A549 (cell line): ENCODE measurements around the gene PDCD4. TPM values are rescaled to one million over a fixed set of nuclear protein-coding genes. Genes with fewer than 3 reads are reported as not detected.

Experiments used
- ATAC-seq, 2 experiments: fragments of 200-7000 bp in 1 of 2; fragments of >200 bp in 1 of 2; cut with Nextera tagmentation in 1 of 2; cut with Tn5 transposase in 1 of 2; 3 replicates each; pipeline versions ENCODE4 v1.8.0 to v1.9.1; 2018 to 2020; ENCODE audit warnings: mild to moderate bottlenecking in 1 of 2, moderate library complexity in 1 of 2
- CTCF ChIA-PET: fragments of 300-600 bp; sonication (Branson Sonifier 250); formaldehyde crosslinking; extraction: SDS; loops from one replicate; lab custom pipeline; 2021; ENCODE audit warnings: antibody characterized with exemption, inconsistent platforms; lab: Yijun Ruan, JAX
- POLR2A ChIA-PET: fragments of 350-600 bp; formaldehyde crosslinking; extraction: SDS; loops from one replicate; lab custom pipeline; 2021; ENCODE audit warnings: antibody characterized with exemption, inconsistent platforms; lab: Yijun Ruan, JAX
- DNase-seq, 2 experiments: peaks; one replicate each; pipeline versions ENCODE4 v3.0.0 to v3.0.0-alpha.2; 2011 to 2016; ENCODE audit warnings: low read depth in 1 of 2, low spot score in 1 of 2
- FAIRE-seq: peaks from 2 replicates; lab custom pipeline; 2011; peaks lifted over from hg19 to GRCh38; lab: Jason Lieb, UNC
- H3K27ac ChIP-seq, 2 experiments: fragments of >200 bp; sonication (Bioruptor Twin); formaldehyde crosslinking; 3 replicates each; pipeline ENCODE4 v1.5.1; 2016 to 2017
- H3K4me1 ChIP-seq: fragments of >200 bp; sonication (Bioruptor Twin); formaldehyde crosslinking; 3 replicates; pipeline ENCODE4 v1.6.1; 2016
- H3K4me2 ChIP-seq: fragments of >200 bp; sonication (Bioruptor Twin); formaldehyde crosslinking; 3 replicates; pipeline ENCODE4 v1.6.1; 2016
- H3K4me3 ChIP-seq: fragments of >200 bp; sonication (Bioruptor Twin); formaldehyde crosslinking; 3 replicates; pipeline ENCODE4 v1.5.1; 2016
- H3K9me3 ChIP-seq: fragments of >200 bp; sonication (Bioruptor Twin); formaldehyde crosslinking; 3 replicates; pipeline ENCODE4 v1.6.1; 2016
- BHLHE40 ChIP-seq: IDR thresholded peaks from 2 replicates; pipeline ENCODE4 v1.6.1; 2012; ENCODE audit warnings: low read depth, low read length, inconsistent platforms
- CBX8 ChIP-seq: fragments of 200-600 bp; sonication (generic); IDR thresholded peaks from 2 replicates; pipeline ENCODE4 v1.6.1; 2016
- CHD2 ChIP-seq: fragments of 150-350 bp; IDR thresholded peaks from 2 replicates; pipeline ENCODE4 v1.6.1; 2014; ENCODE audit warnings: low read length; ENCODE audit not compliant: partially characterized antibody
- EHMT2 ChIP-seq: fragments of 200-600 bp; sonication (generic); IDR thresholded peaks from 2 replicates; pipeline ENCODE4 v1.6.1; 2016; ENCODE audit warnings: antibody characterized with exemption, low read depth, mild to moderate bottlenecking, moderate library complexity
- FOSB ChIP-seq: fragments of 250-450 bp; sonication (Bioruptor Pico); IDR thresholded peaks from 2 replicates; pipeline ENCODE4 v1.5.0; 2020; ENCODE audit warnings: mild to moderate bottlenecking, moderate library complexity
- FOSL2 ChIP-seq, 2 experiments: fragments of 450-650 bp in 1 of 2; fragments of >200 bp in 1 of 2; sonication (Bioruptor Twin) in 1 of 2; formaldehyde crosslinking; IDR thresholded peaks; 2 replicates each; pipeline versions ENCODE4 v1.5.0 to v1.6.1; 2016 to 2020; ENCODE audit warnings: mild to moderate bottlenecking in 1 of 2, moderate library complexity in 1 of 2
- FOXS1 ChIP-seq: fragments of 250-450 bp; sonication (Bioruptor Pico); IDR thresholded peaks from 2 replicates; pipeline ENCODE4 v1.5.0; 2020; ENCODE audit warnings: mild to moderate bottlenecking, moderate library complexity
- GATA3 ChIP-seq: IDR thresholded peaks from 2 replicates; pipeline ENCODE4 v1.6.1; 2012; ENCODE audit warnings: borderline replicate concordance
- JUNB ChIP-seq: fragments of >200 bp; sonication (Bioruptor Twin); formaldehyde crosslinking; IDR thresholded peaks from 2 replicates; pipeline ENCODE4 v1.6.1; 2016
- PHF8 ChIP-seq: fragments of 200-600 bp; sonication (generic); IDR thresholded peaks from 2 replicates; pipeline ENCODE4 v1.6.1; 2016; ENCODE audit warnings: low read depth, mild to moderate bottlenecking, antibody characterized with exemption, moderate library complexity, borderline replicate concordance
- POLR2A ChIP-seq: IDR thresholded peaks from 2 replicates; pipeline ENCODE4 v1.6.1; 2012; ENCODE audit warnings: mild to moderate bottlenecking, low read length
- RAD21 ChIP-seq, 2 experiments: fragments of >200 bp in 1 of 2; sonication (Bioruptor Twin) in 1 of 2; formaldehyde crosslinking in 1 of 2; IDR thresholded peaks in 1 of 2; conservative IDR thresholded peaks in 1 of 2; 2 replicates in 1 of 2; 3 replicates in 1 of 2; pipeline ENCODE4 v1.6.1; 2012 to 2018; ENCODE audit warnings: inconsistent platforms in 1 of 2
- RARB ChIP-seq: fragments of 250-450 bp; sonication (Bioruptor Pico); IDR thresholded peaks from 2 replicates; pipeline ENCODE4 v1.8.0; 2021; ENCODE audit warnings: mild to moderate bottlenecking, moderate library complexity
- TP53 ChIP-seq: fragments of 250-450 bp; sonication (Bioruptor Pico); IDR thresholded peaks from 2 replicates; pipeline ENCODE4 v1.5.0; 2021; ENCODE audit warnings: mild to moderate bottlenecking, moderate library complexity
- ZFP36 ChIP-seq: fragments of 450-650 bp; IDR thresholded peaks from 2 replicates; pipeline ENCODE4 v1.6.1; 2014; ENCODE audit warnings: borderline replicate concordance; ENCODE audit not compliant: partially characterized antibody
- WGBS: methylation state at CpG from one replicate; pipeline ENCODE4 v1.1.6; 2017; ENCODE audit errors: missing lambda C conversion rate; 5-methylcytosine and 5-hydroxymethylcytosine counted together
- polyA plus RNA-seq, 4 experiments: library from polyadenylated mRNA; depleted of rRNA in 3 of 4; stranded (reverse); fragments of >200 nt; fragmentation: RNase III in 1 of 4; extraction: RNeasy Plus Mini Kit Qiagen cat#74134 plus additional on column Dnase treatment in 1 of 4; gene quantifications; 2 replicates in 3 of 4; 3 replicates in 1 of 4; pipeline ENCODE4 v1.2.3, GENCODE V29; 2011 to 2017
- TF ChIP-seq, protein P1 (sequence below): fragments of >200 bp; sonication (Bioruptor Twin); formaldehyde crosslinking; IDR thresholded peaks from 3 replicates; pipeline ENCODE4 v1.6.1; 2016

Gene PDCD4
- polyA plus RNA-seq, 2 of the 4 experiments (the other 2 are of a cell fraction): 42.7 to 71.4 TPM

DNA sequence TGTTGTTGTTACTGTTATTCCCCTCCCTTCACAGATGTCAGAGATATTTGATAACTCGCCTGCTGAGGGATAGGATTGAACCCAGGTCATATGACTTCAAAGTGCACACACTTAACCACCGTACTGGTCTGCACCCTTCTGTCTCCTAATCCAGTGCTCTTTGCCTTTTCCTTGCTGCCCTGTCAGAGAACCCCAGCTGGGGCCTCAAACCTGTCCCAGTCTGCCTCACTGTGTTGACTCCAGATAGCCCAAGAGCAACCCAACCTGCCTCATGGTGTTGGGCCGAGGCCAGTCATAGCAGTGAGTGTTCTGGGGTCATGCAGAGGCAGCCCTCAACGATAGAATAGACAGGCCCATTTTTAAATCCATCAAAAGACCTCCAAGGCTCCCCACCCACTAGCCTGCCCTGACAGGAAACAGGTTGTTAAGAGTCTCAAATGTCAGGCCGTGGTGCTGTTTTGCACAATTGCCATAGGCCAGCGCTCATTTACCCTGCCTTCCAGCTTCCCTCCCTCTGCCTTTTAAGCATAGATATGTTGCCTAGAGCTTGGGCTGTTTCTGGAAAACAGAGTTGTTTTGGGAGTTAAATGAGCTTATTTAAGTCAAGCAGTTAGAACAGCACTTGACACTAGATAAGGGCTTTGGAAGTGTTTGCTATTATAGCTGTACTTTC, 37.0 kb upstream of the PDCD4 start (continued):
- TF ChIP-seq BHLHE40: no peak
- no peak for TF ChIP-seq POLR2A
- no peak for TF ChIP-seq TP53
- no peak for TF ChIP-seq FOXS1 (CRISPR knock-in tag)
- TF ChIP-seq FOSB (CRISPR knock-in tag): no peak

- Histone ChIP-seq H3K4me1 (peaks cover 7% of the 10 kb centered on the region; the same call in 2 of the 3 replicates), H3K4me3 (no peak overlapping the region)
- 70% methylated on average over 7 of the region's 7 CpGs for WGBS
- TF ChIP-seq EHMT2: no peak
- TF ChIP-seq, protein P1, sequence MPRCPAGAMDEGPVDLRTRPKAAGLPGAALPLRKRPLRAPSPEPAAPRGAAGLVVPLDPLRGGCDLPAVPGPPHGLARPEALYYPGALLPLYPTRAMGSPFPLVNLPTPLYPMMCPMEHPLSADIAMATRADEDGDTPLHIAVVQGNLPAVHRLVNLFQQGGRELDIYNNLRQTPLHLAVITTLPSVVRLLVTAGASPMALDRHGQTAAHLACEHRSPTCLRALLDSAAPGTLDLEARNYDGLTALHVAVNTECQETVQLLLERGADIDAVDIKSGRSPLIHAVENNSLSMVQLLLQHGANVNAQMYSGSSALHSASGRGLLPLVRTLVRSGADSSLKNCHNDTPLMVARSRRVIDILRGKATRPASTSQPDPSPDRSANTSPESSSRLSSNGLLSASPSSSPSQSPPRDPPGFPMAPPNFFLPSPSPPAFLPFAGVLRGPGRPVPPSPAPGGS: no peak
- TF ChIP-seq FOSB (CRISPR knock-in tag): no peak
- no peak for TF ChIP-seq CBX8
- TF ChIP-seq TP53: no peak
- TF ChIP-seq RAD21 (conservative IDR thresholded peaks at IDR 0.05 in 1 of 2, IDR thresholded peaks at IDR 0.05 in 1 of 2): no peak
- TF ChIP-seq JUNB: no peak
- no peak for TF ChIP-seq POLR2A
- no peak for TF ChIP-seq RARB (CRISPR knock-in tag)
- TF ChIP-seq PHF8: no peak
- no peak for TF ChIP-seq CHD2
- TF ChIP-seq, all 56 proteins: peak for 0
- ChIA-PET POLR2A (no interaction called here), CTCF (interaction anchor here (1.0 to 1.1 kb wide), 2 partner anchors 10 to 35 kb away, joined by 3 read pairs; no protein-coding TSS in a partner anchor)
- Histone ChIP-seq H3K9me3 (no peaks in the 10 kb centered on the region), H3K27ac (no peak overlapping the region), H3K4me2 (no peak overlapping the region)
- no peak for DNase-seq
- FAIRE-seq: no peak
- ATAC-seq: no peak
Observed at GRCh38 chr10:110835841-110836240, 35.9 kb upstream of the PDCD4 start.

GRCh38 chr10:110836706-110837105, 35.0 kb upstream of the PDCD4 start:
- POLR2A ChIA-PET: no interaction called here
- no peaks in the 10 kb centered on the region for H3K9me3 ChIP-seq
- DNase-seq: no peak
- no peak overlapping the region for H3K4me3 ChIP-seq
- no peak for FAIRE-seq
- 74% methylated on average over 3 of the region's 3 CpGs for WGBS
- peaks cover 10% of the 10 kb centered on the region; the same call in 2 of the 3 replicates for H3K4me1 ChIP-seq
- H3K4me2 ChIP-seq: no peak overlapping the region
- CTCF ChIA-PET: interaction anchor here (0.6 to 1.0 kb wide), 4 partner anchors 9 to 33 kb away, joined by 3 read pairs; no protein-coding TSS in a partner anchor
- H3K27ac ChIP-seq: no peak overlapping the region
- ATAC-seq: no peak
- TF ChIP-seq FOSL2 (IDR thresholded peaks at IDR 0.05) (no peak), FOSL2 (CRISPR knock-in tag; IDR thresholded peaks at IDR 0.05) (no peak)

DNA sequence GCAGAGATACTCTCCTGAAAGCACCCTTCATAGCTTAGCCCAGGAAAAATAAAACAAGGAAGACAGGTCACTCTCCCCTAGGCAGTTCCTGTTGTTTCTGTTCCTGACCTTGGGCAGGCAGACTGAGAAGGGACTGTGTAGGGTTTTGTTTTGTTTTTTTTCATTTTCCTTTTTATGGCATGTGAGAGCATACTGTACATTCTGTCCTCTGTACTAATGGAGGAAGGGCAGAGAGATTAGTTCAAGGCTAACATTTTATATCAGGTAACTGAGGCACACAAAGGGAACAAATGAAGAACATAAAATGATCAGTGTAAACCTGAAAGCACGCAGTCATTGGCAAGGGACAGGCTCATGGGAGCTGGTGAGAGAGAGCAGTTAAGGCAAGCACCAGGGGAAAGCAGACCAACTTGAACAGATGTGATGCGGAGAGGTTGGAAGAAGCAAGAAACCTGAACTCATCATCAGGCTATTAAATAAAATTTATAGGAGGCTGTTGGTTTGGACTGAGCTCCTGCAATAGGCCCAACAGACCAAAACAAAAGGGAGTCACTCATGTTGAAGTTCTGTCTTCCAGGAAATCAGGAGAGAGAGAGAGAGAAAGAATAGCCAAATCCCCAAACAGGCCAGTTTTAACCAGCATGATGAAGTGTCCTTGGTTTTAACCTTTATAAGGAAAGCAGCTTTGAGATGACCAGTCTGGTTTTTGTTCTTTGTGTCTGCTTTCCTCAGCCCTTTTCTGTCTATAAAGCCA, 34.1 kb upstream of the PDCD4 start:
- H3K4me2 ChIP-seq: no peak overlapping the region
- TF ChIP-seq JUNB (no peak), GATA3 (no peak), ZFP36 (no peak)
- ChIA-PET CTCF (interaction anchor here (0.7 kb wide), 1 partner anchor 19 kb away, joined by 3 read pairs; no protein-coding TSS in a partner anchor), POLR2A (no interaction called here)
- no peaks in the 10 kb centered on the region for H3K9me3 ChIP-seq
- no peak for ATAC-seq
- no peak for FAIRE-seq
- no peak overlapping the region for H3K4me3 ChIP-seq
- H3K27ac ChIP-seq: no peak overlapping the region
- 92% methylated on average over 2 of the region's 2 CpGs for WGBS
- H3K4me1 ChIP-seq: peaks cover 10% of the 10 kb centered on the region; the same call in 2 of the 3 replicates
- DNase-seq: no peak
